OCI-LY7 (cell line): ENCODE measurements around the gene USP28. TPM values are rescaled to one million over a fixed set of nuclear protein-coding genes. Genes with fewer than 3 reads are reported as not detected.

Source experiments
- BruUV-seq: library from RNA; stranded (reverse); fragments of 400-500 nt; replicated peaks from 2 replicates; lab custom pipeline; 2021; lab: Mats Ljungman, UMichigan
- CTCF ChIA-PET: fragments of 300-600 bp; sonication (Branson Sonifier 250); formaldehyde crosslinking; loops from one replicate; lab custom pipeline; 2022; ENCODE audit warnings: antibody characterized with exemption; ENCODE audit not compliant: unreplicated experiment; lab: Charles Lee
- POLR2A ChIA-PET: fragments of 300-600 bp; sonication (Branson Sonifier 250); formaldehyde crosslinking; loops from one replicate; lab custom pipeline; 2022; ENCODE audit warnings: antibody characterized with exemption; lab: Charles Lee
- DNase-seq: peaks from one replicate; pipeline ENCODE4 v3.0.0-alpha.2; 2015; ENCODE audit warnings: low spot score
- H2AFZ ChIP-seq: fragments of 200-600 bp; sonication (generic), shearing (Covaris generic); 2 replicates; pipeline ENCODE4 v1.6.1; 2014; ENCODE audit warnings: mild to moderate bottlenecking, antibody characterized with exemption, low read length, moderate library complexity
- H3K27ac ChIP-seq: fragments of 200-600 bp; sonication (generic); 2 replicates; pipeline ENCODE4 v1.5.1; 2014; ENCODE audit warnings: mixed run types, low read depth, mild to moderate bottlenecking, moderate library complexity, low read length, inconsistent platforms; ENCODE audit not compliant: poor library complexity, severe bottlenecking
- H3K36me3 ChIP-seq: fragments of 200-600 bp; sonication (generic); 2 replicates; pipeline ENCODE4 v1.6.1; 2014; ENCODE audit warnings: mild to moderate bottlenecking, antibody characterized with exemption, low read length, moderate library complexity, mixed read lengths; ENCODE audit not compliant: insufficient read depth
- H3K4me1 ChIP-seq: fragments of 200-600 bp; sonication (generic); 2 replicates; pipeline ENCODE4 v1.5.1; 2014; ENCODE audit warnings: mild to moderate bottlenecking, low read length; ENCODE audit not compliant: insufficient read depth, poor library complexity, severe bottlenecking
- H3K4me2 ChIP-seq: fragments of 200-600 bp; sonication (generic); 2 replicates; pipeline ENCODE4 v1.6.1; 2014; ENCODE audit warnings: mild to moderate bottlenecking, low read length
- H3K4me3 ChIP-seq: fragments of 200-600 bp; sonication (generic); 2 replicates; pipeline ENCODE4 v1.5.1; 2014; ENCODE audit warnings: mild to moderate bottlenecking, low read depth, low read length; ENCODE audit not compliant: poor library complexity, severe bottlenecking
- H3K79me2 ChIP-seq: fragments of 200-600 bp; sonication (generic); 2 replicates; pipeline ENCODE4 v1.6.1; 2016; ENCODE audit warnings: low read depth, mild to moderate bottlenecking, low read length, moderate library complexity, mixed read lengths; ENCODE audit not compliant: insufficient read depth
- H3K9me2 ChIP-seq: fragments of 200-600 bp; sonication (generic); 2 replicates; pipeline ENCODE4 v1.6.1; 2016; ENCODE audit warnings: mild to moderate bottlenecking, low read length, mixed read lengths; ENCODE audit not compliant: insufficient read depth
- H3K9me3 ChIP-seq: fragments of 200-600 bp; sonication (generic); 2 replicates; pipeline ENCODE4 v1.6.1; 2014; ENCODE audit warnings: mild to moderate bottlenecking, mixed run types, low read length, mixed read lengths
- H4K20me1 ChIP-seq: fragments of 200-600 bp; sonication (generic); 2 replicates; pipeline ENCODE4 v1.6.1; 2014; ENCODE audit warnings: mild to moderate bottlenecking, antibody characterized with exemption, low read length, moderate library complexity, mixed read lengths; ENCODE audit not compliant: insufficient read depth
- EZH2phosphoT487 ChIP-seq: fragments of 200-600 bp; sonication (generic); IDR thresholded peaks from 2 replicates; pipeline ENCODE4 v1.6.1; 2018; ENCODE audit warnings: low read depth, borderline replicate concordance, mild to moderate bottlenecking, mixed run types, antibody characterized with exemption, low read length, moderate library complexity, mixed read lengths
- intact Hi-C: fragments of 100-400 bp; cut with micrococcal nuclease; formaldehyde crosslinking; loops from one replicate; pipeline ENCODE4 v1.10.0; 2022; ENCODE audit not compliant: unreplicated experiment
- total RNA-seq, 2 experiments: library from RNA; depleted of rRNA in 1 of 2; stranded (reverse); fragments of >200 nt in 1 of 2; shearing (Covaris generic) in 1 of 2; gene quantifications; 2 replicates each; pipeline ENCODE4 v1.2.3, GENCODE V29; 2014 to 2022
- TF ChIP-seq, protein P1 (sequence below): fragments of 200-600 bp; sonication (generic); conservative IDR thresholded peaks from 2 replicates; pipeline ENCODE4 v1.5.1; 2014; ENCODE audit warnings: mild to moderate bottlenecking, antibody characterized with exemption, low read length, moderate library complexity, mixed read lengths

Gene USP28
- total RNA-seq, 2 experiments from 2014 or later = 26.8 to 37.1 TPM

DNA sequence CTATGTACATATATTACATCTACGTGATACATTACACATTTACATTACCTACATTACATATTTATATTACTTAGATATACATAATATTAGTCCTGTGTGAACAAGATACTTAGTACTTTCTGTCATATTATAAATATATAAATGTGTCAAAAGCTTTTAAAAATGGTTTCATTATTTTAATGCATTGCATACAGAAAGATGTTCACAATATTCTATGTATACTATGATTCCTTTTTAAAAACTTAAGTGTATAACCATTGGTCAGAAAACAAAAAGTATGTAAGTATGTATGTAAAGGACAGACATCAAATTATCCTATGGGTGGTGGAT is 101.2 kb downstream of the USP28 start:
- Histone ChIP-seq H3K9me3 (no peaks in the 10 kb centered on the region), H3K36me3 (peaks cover 23% of the 10 kb centered on the region; the same call in 1 of the 2 replicates), H4K20me1 (no peaks in the 10 kb centered on the region), H2AFZ (peak overlapping the region; percentile 96), H3K27ac (peak overlapping the region; percentile 41), H3K9me2 (no peaks in the 10 kb centered on the region), H3K4me1 (peaks cover 20% of the 10 kb centered on the region), H3K4me2 (peak overlapping the region; percentile 41), H3K4me3 (peak overlapping the region; percentile 99), H3K79me2 (peaks cover 24% of the 10 kb centered on the region; the same call in 1 of the 2 replicates)
- ChIA-PET POLR2A (interaction anchor here (1.2 kb wide), 1 partner anchor 155 kb away, joined by 3 read pairs; no protein-coding TSS in a partner anchor), CTCF (no interaction called here)
- no TSS peak for BruUV-seq
- intact Hi-C loops = no loop called here
- TF ChIP-seq, protein P1, sequence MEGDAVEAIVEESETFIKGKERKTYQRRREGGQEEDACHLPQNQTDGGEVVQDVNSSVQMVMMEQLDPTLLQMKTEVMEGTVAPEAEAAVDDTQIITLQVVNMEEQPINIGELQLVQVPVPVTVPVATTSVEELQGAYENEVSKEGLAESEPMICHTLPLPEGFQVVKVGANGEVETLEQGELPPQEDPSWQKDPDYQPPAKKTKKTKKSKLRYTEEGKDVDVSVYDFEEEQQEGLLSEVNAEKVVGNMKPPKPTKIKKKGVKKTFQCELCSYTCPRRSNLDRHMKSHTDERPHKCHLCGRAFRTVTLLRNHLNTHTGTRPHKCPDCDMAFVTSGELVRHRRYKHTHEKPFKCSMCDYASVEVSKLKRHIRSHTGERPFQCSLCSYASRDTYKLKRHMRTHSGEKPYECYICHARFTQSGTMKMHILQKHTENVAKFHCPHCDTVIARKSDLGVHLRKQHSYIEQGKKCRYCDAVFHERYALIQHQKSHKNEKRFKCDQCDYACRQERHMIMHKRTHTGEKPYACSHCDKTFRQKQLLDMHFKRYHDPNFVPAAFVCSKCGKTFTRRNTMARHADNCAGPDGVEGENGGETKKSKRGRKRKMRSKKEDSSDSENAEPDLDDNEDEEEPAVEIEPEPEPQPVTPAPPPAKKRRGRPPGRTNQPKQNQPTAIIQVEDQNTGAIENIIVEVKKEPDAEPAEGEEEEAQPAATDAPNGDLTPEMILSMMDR = no peak
- no peak for DNase-seq

GRCh38 chr11:113773416-113774173 is 101.8 kb downstream of the USP28 start, which contains the start of gene ZW10:
ZW10 (minus strand) TSS chr11:113773692; CDS start chr11:113773666, 26 bp downstream.
- Histone ChIP-seq H3K36me3 (peaks cover 27% of the 10 kb centered on the region; the same call in 1 of the 2 replicates), H2AFZ (peak within 1 kb of the TSS; percentile 96), H3K79me2 (peaks cover 24% of the 10 kb centered on the region; the same call in 1 of the 2 replicates), H3K4me1 (peaks cover 20% of the 10 kb centered on the region), H3K4me2 (peak within 1 kb of the TSS; percentile 72), H4K20me1 (no peaks in the 10 kb centered on the region), H3K9me2 (no peaks in the 10 kb centered on the region), H3K4me3 (peak within 1 kb of the TSS; percentile 99), H3K9me3 (no peaks in the 10 kb centered on the region), H3K27ac (peak within 1 kb of the TSS; percentile 41)
- intact Hi-C loops = loop anchor here (2.0 kb wide), 1 partner anchor 101 kb away; the partner anchor contains the start of gene USP28
- peak; percentile 94 for DNase-seq
- POLR2A ChIA-PET = interaction anchor here (1.2 kb wide), 1 partner anchor 154 kb away, joined by 3 read pairs; no protein-coding TSS in a partner anchor
- CTCF ChIA-PET = no interaction called here
- TF ChIP-seq EZH2phosphoT487 = no peak
- TF ChIP-seq, protein P1 = peak; percentile 98
- BruUV-seq = no TSS peak

DNA sequence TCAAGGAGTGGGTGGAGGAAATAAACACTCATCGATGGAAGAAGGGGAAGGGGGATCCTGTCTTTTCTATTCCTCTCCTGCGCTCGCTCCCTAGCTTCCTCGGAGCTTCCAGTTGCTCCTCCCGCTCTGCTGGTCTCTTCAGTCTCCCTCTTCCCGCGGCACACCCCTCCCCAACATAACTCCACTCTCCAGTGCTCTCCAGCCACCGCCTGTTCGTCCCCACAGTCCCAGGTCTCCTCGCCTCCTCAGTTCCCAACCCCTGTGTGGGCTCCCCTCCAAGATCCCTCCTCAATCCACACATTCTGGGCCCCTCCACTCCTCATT is 102.3 kb downstream of the USP28 start:
- no TSS peak for BruUV-seq
- intact Hi-C loops = loop anchor here (2.0 kb wide), 1 partner anchor 102 kb away; the partner anchor contains the start of gene USP28
- peaks cover 24% of the 10 kb centered on the region; the same call in 1 of the 2 replicates for H3K79me2 ChIP-seq
- DNase-seq = peak; percentile 8
- H3K9me3 ChIP-seq = no peaks in the 10 kb centered on the region
- no peak for TF ChIP-seq EZH2phosphoT487
- TF ChIP-seq, protein P1 = no peak
- no peaks in the 10 kb centered on the region for H3K9me2 ChIP-seq
- ChIA-PET POLR2A (interaction anchor here (0.6 to 1.2 kb wide), 3 partner anchors 44 to 154 kb away, joined by 3 to 4 read pairs (median 3); no protein-coding TSS in a partner anchor), CTCF (no interaction called here)
- H3K4me1 ChIP-seq = peaks cover 17% of the 10 kb centered on the region
- H4K20me1 ChIP-seq = no peaks in the 10 kb centered on the region
- peaks cover 32% of the 10 kb centered on the region for H3K36me3 ChIP-seq
- peak overlapping the region; percentile 72 for H3K4me2 ChIP-seq
- H3K27ac ChIP-seq = peak overlapping the region; percentile 23
- H2AFZ ChIP-seq = peak overlapping the region; percentile 96
- peak overlapping the region; percentile 99 for H3K4me3 ChIP-seq
